NCI-H1694 treated with DMSO at 0.1 percent for 48 hours (cell line): Measurements from ENCODE around the gene POFUT2.
"Not testable (repeated sequence)": the region's sequence is repeated elsewhere in the genome, so short reads cannot be mapped to it uniquely, and the experiment has no call there.

Experiments used
- DNase-seq: peaks from one replicate; lab custom pipeline; 2025; lab: John Stamatoyannopoulos, UW

Gene POFUT2

GRCh38 chr21:45326169-45326851, 38.6 kb upstream of the POFUT2 start:
- DNase-seq, result no peak

GRCh38 chr21:45325206-45326168, 37.8 kb upstream of the POFUT2 start:
- no peak for DNase-seq

GRCh38 chr21:45324489-45325205, 37.0 kb upstream of the POFUT2 start:
- DNase-seq, result no peak

GRCh38 chr21:45323487-45324311, 36.0 kb upstream of the POFUT2 start:
- DNase-seq, result no peak

GRCh38 chr21:45322960-45323461, 35.3 kb upstream of the POFUT2 start:
- DNase-seq, result no peak

GRCh38 chr21:45322231-45322959, 34.7 kb upstream of the POFUT2 start:
- no peak for DNase-seq

GRCh38 chr21:45320261-45321025, 32.7 kb upstream of the POFUT2 start:
- no peak for DNase-seq

GRCh38 chr21:45319461-45320211, 31.9 kb upstream of the POFUT2 start:
- DNase-seq, result no peak

- no peak for DNase-seq
Observed at GRCh38 chr21:45318556-45319404, 31.1 kb upstream of the POFUT2 start.

GRCh38 chr21:45318146-45318555, 30.5 kb upstream of the POFUT2 start:
- DNase-seq, result no peak

- DNase-seq, result no peak
Observed at GRCh38 chr21:45317398-45318145, 29.9 kb upstream of the POFUT2 start.

GRCh38 chr21:45316871-45317397, 29.2 kb upstream of the POFUT2 start:
- DNase-seq, result no peak

GRCh38 chr21:45315676-45316470, 28.2 kb upstream of the POFUT2 start:
- not testable (repeated sequence) for DNase-seq

GRCh38 chr21:45313682-45314081, 26.0 kb upstream of the POFUT2 start:
- no peak for DNase-seq

- no peak for DNase-seq
Observed at GRCh38 chr21:45313015-45313414, 25.3 kb upstream of the POFUT2 start.

- DNase-seq, result no peak
Observed at GRCh38 chr21:45312296-45312695, 24.6 kb upstream of the POFUT2 start.
